Vagina (tissue), 2 donors: ENCODE measurements around the gene CMPK1.

Experiments
- CTCF ChIP-seq, 3 experiments: fragments of 450-650 bp in 2 of 3; fragments of 200-600 bp in 1 of 3; sonication (generic) in 1 of 3; IDR thresholded peaks; one replicate each; pipeline ENCODE4 v1.5.1; 2017 to 2019; ENCODE audit warnings: antibody characterized with exemption in 3 of 3, mild to moderate bottlenecking in 2 of 3, moderate library complexity in 2 of 3
- POLR2A ChIP-seq, 2 donors: fragments of 450-650 bp; IDR thresholded peaks; one replicate each; pipeline ENCODE4 v1.6.1; 2017; ENCODE audit warnings: antibody characterized with exemption in 2 of 2, mild to moderate bottlenecking in 2 of 2, moderate library complexity in 2 of 2
- POLR2AphosphoS5 ChIP-seq, 2 donors: sonication (generic); formaldehyde crosslinking; IDR thresholded peaks; one replicate each; pipeline ENCODE4 v1.9.0; 2017; ENCODE audit warnings: antibody characterized with exemption in 2 of 2, mild to moderate bottlenecking in 2 of 2, low read depth in 1 of 2; ENCODE audit not compliant: insufficient read depth in 1 of 2

- no peak for TF ChIP-seq CTCF (IDR thresholded peaks at IDR 0.05)
- TF ChIP-seq POLR2A (IDR thresholded peaks at IDR 0.05) = no peak
- TF ChIP-seq POLR2AphosphoS5 (IDR thresholded peaks at IDR 0.05; ENCODE audit: insufficient read depth in 1 of 2, low read depth in 1 of 2) = no peak
Measured at GRCh38 chr1:47406966-47407365, 73.4 kb downstream of the CMPK1 start.
